Common myeloid progenitor, CD34-positive (primary cell): ENCODE results near the gene ESR2.

Source experiments
- CTCF ChIA-PET: fragments of 350-600 bp; sonication (Branson Sonifier 250); formaldehyde crosslinking; loops from one replicate; lab custom pipeline; 2021; ENCODE audit warnings: antibody characterized with exemption; lab: Charles Lee
- POLR2A ChIA-PET: fragments of 350-600 bp; sonication (Branson Sonifier 250); formaldehyde crosslinking; loops from one replicate; lab custom pipeline; 2021; ENCODE audit warnings: antibody characterized with exemption; lab: Charles Lee
- DNase-seq, 3 donors: peaks; one replicate each; pipeline versions ENCODE4 v3.0.0 to v3.0.0-alpha.2; 2013
- H3K27ac ChIP-seq, 2 experiments: 1 replicate in 1 of 2; 2 replicates in 1 of 2; pipeline ENCODE4 v1.7.0; 2013; ENCODE audit warnings: inconsistent platforms in 2 of 2, low read length in 2 of 2, mild to moderate bottlenecking in 2 of 2, low read depth in 1 of 2, moderate library complexity in 1 of 2; ENCODE audit not compliant: severe bottlenecking in 2 of 2, insufficient read depth in 1 of 2, poor library complexity in 1 of 2
- H3K27me3 ChIP-seq, 5 experiments: replicated peaks in 2 of 5; 1 replicate in 3 of 5; 2 replicates in 2 of 5; pipeline versions ENCODE4 v1.6.1 to v1.7.0; 2013; ENCODE audit warnings: low read length in 4 of 5, mild to moderate bottlenecking in 2 of 5, moderate library complexity in 2 of 5, inconsistent platforms in 1 of 5; ENCODE audit not compliant: insufficient read depth in 5 of 5, control insufficient read depth in 4 of 5
- H3K36me3 ChIP-seq, 4 experiments: 1 replicate in 2 of 4; 2 replicates in 2 of 4; pipeline versions ENCODE4 v1.6.1 to v1.7.0; 2013; ENCODE audit warnings: low read length in 3 of 4, control low read depth in 1 of 4, mild to moderate bottlenecking in 1 of 4; ENCODE audit not compliant: control insufficient read depth in 4 of 4, insufficient read depth in 4 of 4
- H3K4me1 ChIP-seq, 4 experiments: 1 replicate in 3 of 4; 2 replicates in 1 of 4; pipeline versions ENCODE4 v1.6.1 to v1.7.1; 2013; ENCODE audit warnings: low read length in 3 of 4, mild to moderate bottlenecking in 3 of 4, control low read depth in 1 of 4, inconsistent platforms in 1 of 4, moderate library complexity in 1 of 4; ENCODE audit not compliant: control insufficient read depth in 4 of 4, insufficient read depth in 4 of 4; ENCODE audit errors: control extremely low read depth in 1 of 4
- H3K4me3 ChIP-seq, 7 experiments: 1 replicate in 4 of 7; 2 replicates in 3 of 7; pipeline versions ENCODE4 v1.5.1 to v1.7.0; 2013; ENCODE audit warnings: mild to moderate bottlenecking in 7 of 7, low read length in 6 of 7, moderate library complexity in 6 of 7, inconsistent platforms in 2 of 7, low read depth in 2 of 7, control low read depth in 1 of 7; ENCODE audit not compliant: insufficient read depth in 4 of 7, control insufficient read depth in 1 of 7; ENCODE audit errors: extremely low read depth in 1 of 7
- H3K9me3 ChIP-seq, 5 experiments: 1 replicate in 4 of 5; 2 replicates in 1 of 5; pipeline versions ENCODE4 v1.6.1 to v1.7.1; 2013; ENCODE audit warnings: low read length in 4 of 5, mild to moderate bottlenecking in 2 of 5, inconsistent platforms in 1 of 5, low read depth in 1 of 5, moderate library complexity in 1 of 5; ENCODE audit not compliant: control insufficient read depth in 4 of 5, insufficient read depth in 2 of 5; ENCODE audit errors: control extremely low read depth in 1 of 5
- WGBS: methylation state at CpG from one replicate; pipeline ENCODE4 v1.1.5; 2013; ENCODE audit not compliant: insufficient coverage; 5-methylcytosine and 5-hydroxymethylcytosine counted together

ESR2 gene

DNA sequence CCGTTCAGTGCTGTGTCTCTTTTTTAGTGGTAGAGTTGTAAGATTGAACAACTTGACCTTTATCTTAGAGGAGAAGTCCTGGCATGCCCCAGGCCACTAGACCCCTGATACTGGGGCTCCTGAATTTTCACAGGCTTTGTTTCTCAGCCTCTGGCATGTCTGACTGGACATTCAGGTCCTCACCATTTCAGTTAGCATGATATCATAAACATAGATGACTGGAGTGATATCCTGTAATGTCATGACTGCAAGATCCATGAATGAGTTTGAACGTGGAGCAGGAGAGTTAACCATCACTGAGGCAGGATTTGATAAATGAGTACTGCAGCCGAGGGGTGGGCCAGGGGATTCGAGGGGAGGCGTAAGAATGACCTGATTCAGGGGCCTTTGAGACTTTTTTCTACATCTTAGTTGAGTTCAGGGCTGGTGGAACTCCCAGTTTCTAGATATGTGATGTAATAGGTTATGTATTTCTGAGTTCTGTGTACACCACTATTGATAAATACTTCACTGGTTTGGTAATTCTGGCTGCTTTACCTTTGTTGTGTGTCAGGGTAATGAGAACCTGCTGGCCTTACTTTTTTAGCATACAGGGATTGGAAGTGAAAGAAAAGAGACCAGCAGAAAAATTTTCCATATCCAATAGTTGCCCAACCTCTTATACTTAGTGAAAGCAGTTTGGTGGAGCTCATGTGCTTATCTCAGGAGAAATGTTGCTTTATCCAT, 224.4 kb downstream of the ESR2 start:
- 97% methylated on average over 4 of the region's 5 CpGs for WGBS
- no peaks in the 10 kb centered on the region for H3K4me1 ChIP-seq
- H3K4me3 ChIP-seq, result no peak overlapping the region
- no peak overlapping the region for H3K27ac ChIP-seq
- no peak for DNase-seq
- POLR2A ChIA-PET, result no interaction called here
- H3K27me3 ChIP-seq, result no peaks in the 10 kb centered on the region
- CTCF ChIA-PET, result interaction anchor here (0.5 kb wide), 1 partner anchor 225 kb away, joined by 3 read pairs; no protein-coding TSS in a partner anchor
- H3K9me3 ChIP-seq, result no peaks in the 10 kb centered on the region
- H3K36me3 ChIP-seq, result no peaks in the 10 kb centered on the region

DNA sequence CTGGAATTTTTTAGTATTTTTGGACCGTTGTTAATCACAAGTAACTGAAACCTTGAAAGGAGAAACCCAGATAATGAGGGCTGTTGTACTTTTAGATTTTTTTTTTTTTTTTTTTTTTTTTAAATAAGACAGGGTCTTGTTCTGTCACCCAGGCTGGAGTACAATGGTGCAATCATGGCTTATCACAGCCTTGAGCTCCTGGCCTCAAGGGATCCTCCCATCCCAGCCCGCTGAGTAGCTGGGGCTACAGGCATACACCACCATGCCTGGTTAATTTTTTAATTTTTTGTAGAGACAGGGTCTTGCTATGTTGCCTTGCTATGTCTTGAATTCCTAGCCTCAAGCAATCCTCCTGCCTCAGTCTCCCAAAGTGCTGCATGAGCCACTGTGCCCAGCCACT, 229.7 kb downstream of the ESR2 start:
- WGBS, result no CpG with 5 or more reads among the region's 2 CpGs
- H3K4me3 ChIP-seq, result no peak overlapping the region

DNA sequence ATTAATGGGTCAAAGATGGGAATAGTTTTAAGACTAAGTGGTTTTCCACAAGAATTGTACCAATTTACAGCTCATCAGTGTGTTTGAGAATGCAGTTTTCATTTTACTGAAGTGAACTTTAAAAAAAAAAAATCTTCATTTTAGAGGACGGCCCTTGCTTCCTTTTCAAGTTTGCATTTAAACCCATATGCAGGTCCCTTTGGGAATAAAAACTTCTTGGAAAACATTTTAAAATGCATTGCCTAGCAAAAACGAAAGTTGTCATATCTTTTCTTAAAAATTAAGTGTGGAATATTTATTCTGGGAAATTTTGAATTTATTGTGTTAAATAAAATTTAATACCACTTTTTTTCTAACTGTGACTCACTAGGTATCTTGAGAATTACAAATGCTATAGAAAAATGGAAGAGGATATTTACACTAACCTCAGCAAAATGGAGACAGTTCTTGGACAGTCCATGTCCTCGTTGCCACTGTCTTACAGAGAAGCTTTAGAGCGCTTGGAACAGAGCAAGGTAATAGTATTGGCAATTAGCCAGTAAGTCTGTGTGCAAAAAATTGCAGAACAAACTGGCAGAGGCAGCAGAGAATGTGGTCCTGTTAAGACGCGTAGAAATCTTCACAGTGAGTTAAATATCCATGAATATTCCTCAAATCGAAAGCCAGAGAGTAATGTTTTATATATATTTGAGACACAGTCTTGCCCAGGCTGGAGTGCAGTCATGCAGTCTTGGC, 231.6 kb downstream of the ESR2 start:
- no peak overlapping the region for H3K4me3 ChIP-seq
- no peaks in the 10 kb centered on the region for H3K36me3 ChIP-seq
- CTCF ChIA-PET, result no interaction called here
- H3K27me3 ChIP-seq, result no peaks in the 10 kb centered on the region
- no peak for DNase-seq
- POLR2A ChIA-PET, result interaction anchor here (0.6 kb wide), 1 partner anchor 40 kb away, joined by 3 read pairs; no protein-coding TSS in a partner anchor
- 98% methylated on average over 5 of the region's 7 CpGs for WGBS
- H3K27ac ChIP-seq, result no peak overlapping the region
- no peaks in the 10 kb centered on the region for H3K4me1 ChIP-seq
- no peaks in the 10 kb centered on the region for H3K9me3 ChIP-seq

More for the DNA sequence above, 229.7 kb downstream of the ESR2 start:
- DNase-seq, result no peak
- Histone ChIP-seq H3K36me3 (no peaks in the 10 kb centered on the region), H3K27me3 (no peaks in the 10 kb centered on the region), H3K9me3 (no peaks in the 10 kb centered on the region), H3K27ac (no peak overlapping the region), H3K4me1 (no peaks in the 10 kb centered on the region)
- ChIA-PET POLR2A (no interaction called here), CTCF (no interaction called here)

DNA sequence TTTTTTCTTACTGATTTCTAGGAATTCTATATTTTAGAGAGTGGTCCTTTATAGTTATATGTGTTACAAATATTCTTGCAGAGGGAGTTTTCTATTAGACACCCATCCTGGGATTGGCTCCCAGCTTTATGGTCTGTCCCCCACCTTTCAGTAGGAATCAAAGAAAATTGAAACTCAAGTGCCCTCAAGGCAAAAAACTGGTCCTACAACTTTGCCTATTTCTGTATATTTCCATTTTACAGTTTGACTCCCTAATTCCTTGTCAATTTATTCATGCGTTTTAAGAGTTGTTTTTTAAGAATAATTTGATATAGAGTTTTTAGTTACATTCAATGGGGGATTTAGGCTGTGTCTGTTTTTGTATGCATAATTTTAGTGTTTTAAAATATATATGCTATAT, 232.5 kb downstream of the ESR2 start:
- Histone ChIP-seq H3K36me3 (no peaks in the 10 kb centered on the region), H3K4me1 (no peaks in the 10 kb centered on the region), H3K27ac (no peak overlapping the region), H3K4me3 (no peak overlapping the region), H3K27me3 (no peaks in the 10 kb centered on the region), H3K9me3 (no peaks in the 10 kb centered on the region)
- no peak for DNase-seq
- POLR2A ChIA-PET, result no interaction called here
- WGBS, result no CpG with 5 or more reads among the region's 1 CpG
- CTCF ChIA-PET, result interaction anchor here (1.7 kb wide), 1 partner anchor 233 kb away, joined by 4 read pairs; no protein-coding TSS in a partner anchor

DNA sequence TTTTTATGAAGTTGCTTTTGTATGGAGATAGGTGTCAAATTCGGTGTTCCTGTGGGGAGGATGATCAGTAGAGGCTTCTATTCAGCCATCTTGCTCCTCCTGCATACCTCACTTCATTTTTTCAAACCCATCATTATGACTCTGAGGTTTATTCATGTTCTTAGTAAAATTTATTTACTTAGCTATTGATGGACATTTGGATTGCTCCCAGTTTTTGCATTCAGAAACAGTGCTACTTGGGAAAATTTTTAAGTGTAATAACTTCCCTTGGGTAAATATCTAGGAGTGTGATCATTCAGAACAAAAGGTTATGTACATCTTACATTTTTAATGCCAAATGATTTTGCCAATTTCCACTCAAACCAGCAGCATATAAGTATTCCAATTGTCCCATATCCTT, 233.1 kb downstream of the ESR2 start:
- no peak overlapping the region for H3K27ac ChIP-seq
- POLR2A ChIA-PET, result no interaction called here

GRCh38 chr14:64060648-64061096, 233.5 kb downstream of the ESR2 start:
- CTCF ChIA-PET, result interaction anchor here (1.7 kb wide), 1 partner anchor 234 kb away, joined by 4 read pairs; no protein-coding TSS in a partner anchor
- Histone ChIP-seq H3K9me3 (no peaks in the 10 kb centered on the region), H3K36me3 (no peaks in the 10 kb centered on the region), H3K27me3 (no peaks in the 10 kb centered on the region), H3K27ac (no peak overlapping the region), H3K4me3 (no peak overlapping the region), H3K4me1 (no peaks in the 10 kb centered on the region)
- WGBS, result 100% methylated on average over 4 of the region's 5 CpGs
- POLR2A ChIA-PET, result no interaction called here
- peak in 2 of 3 donors; percentile 12 to 13 for DNase-seq

More for the DNA sequence above, 233.1 kb downstream of the ESR2 start:
- no CpG with 5 or more reads among the region's 1 CpG for WGBS
- Histone ChIP-seq H3K4me3 (no peak overlapping the region), H3K27me3 (no peaks in the 10 kb centered on the region), H3K4me1 (no peaks in the 10 kb centered on the region), H3K36me3 (no peaks in the 10 kb centered on the region), H3K9me3 (no peaks in the 10 kb centered on the region)
- CTCF ChIA-PET, result interaction anchor here (1.7 kb wide), 1 partner anchor 234 kb away, joined by 4 read pairs; no protein-coding TSS in a partner anchor
- DNase-seq, result no peak

- WGBS, result 100% methylated on average over 1 of the region's 1 CpG
- H3K4me1 ChIP-seq, result no peaks in the 10 kb centered on the region
- H3K9me3 ChIP-seq, result no peaks in the 10 kb centered on the region
- no peak overlapping the region for H3K4me3 ChIP-seq
- ChIA-PET POLR2A (no interaction called here), CTCF (interaction anchor here (1.7 kb wide), 1 partner anchor 235 kb away, joined by 4 read pairs; no protein-coding TSS in a partner anchor)
- no peaks in the 10 kb centered on the region for H3K27me3 ChIP-seq
- no peak overlapping the region for H3K27ac ChIP-seq
- DNase-seq, result no peak
- no peaks in the 10 kb centered on the region for H3K36me3 ChIP-seq
Measured at GRCh38 chr14:64060199-64060545, 234.0 kb downstream of the ESR2 start.
